ENCODE data around the gene DNAI4. TPM values are rescaled to one million over a fixed set of nuclear protein-coding genes. Genes with fewer than 3 reads are reported as not detected.

Gene DNAI4
- total RNA-seq, 1 experiment from 2014 or later: 3.9 TPM

- CTCF ChIA-PET: no interaction called here
Measured at GRCh38 chr1:66848193-66848592, 76.5 kb downstream of the DNAI4 start.

More at GRCh38 chr1:66848193-66848592, 76.5 kb downstream of the DNAI4 start:
- no peaks in the 10 kb centered on the region for H3K36me3 ChIP-seq (ENCODE audit: control insufficient read depth in 1 of 2, insufficient read depth in 2 of 2, low read length in 2 of 2)
- H3K9me2 ChIP-seq (ENCODE audit: insufficient read depth): no peaks in the 10 kb centered on the region
- TF ChIP-seq MAX (IDR thresholded peaks at IDR 0.05) (no peak), JUND (IDR thresholded peaks at IDR 0.05) (no peak), ZBTB33 (IDR thresholded peaks at IDR 0.05; ENCODE audit: extremely low read depth, insufficient replicate concordance, low read length) (no peak), POLR2A (IDR thresholded peaks at IDR 0.05; ENCODE audit: borderline replicate concordance, extremely low read depth, insufficient read depth, insufficient read length) (no peak), YY1 (IDR thresholded peaks at IDR 0.05; ENCODE audit: extremely low read depth, insufficient replicate concordance, low read depth, low read length) (no peak), EGR1 (IDR thresholded peaks at IDR 0.05; ENCODE audit: low read depth) (no peak), SP1 (IDR thresholded peaks at IDR 0.05; ENCODE audit: low read depth) (no peak), ZFX (IDR thresholded peaks at IDR 0.05) (no peak), TCF7L2 (IDR thresholded peaks at IDR 0.05; ENCODE audit: borderline replicate concordance, extremely low read depth, insufficient read depth, insufficient read length) (no peak), SRF (IDR thresholded peaks at IDR 0.05; ENCODE audit: low read depth) (no peak), EZH2phosphoT487 (IDR thresholded peaks at IDR 0.05; ENCODE audit: borderline replicate concordance) (no peak), CBX3 (IDR thresholded peaks at IDR 0.05; ENCODE audit: low read depth) (no peak), RAD21 (IDR thresholded peaks at IDR 0.05; ENCODE audit: low read depth) (no peak), POLR2AphosphoS5 (IDR thresholded peaks at IDR 0.05; ENCODE audit: low read depth, low read length) (no peak), SIN3A (IDR thresholded peaks at IDR 0.05; ENCODE audit: low read depth) (no peak), ELF1 (IDR thresholded peaks at IDR 0.05; ENCODE audit: borderline replicate concordance, low read depth) (no peak)
- TF ChIP-seq, protein P1, sequence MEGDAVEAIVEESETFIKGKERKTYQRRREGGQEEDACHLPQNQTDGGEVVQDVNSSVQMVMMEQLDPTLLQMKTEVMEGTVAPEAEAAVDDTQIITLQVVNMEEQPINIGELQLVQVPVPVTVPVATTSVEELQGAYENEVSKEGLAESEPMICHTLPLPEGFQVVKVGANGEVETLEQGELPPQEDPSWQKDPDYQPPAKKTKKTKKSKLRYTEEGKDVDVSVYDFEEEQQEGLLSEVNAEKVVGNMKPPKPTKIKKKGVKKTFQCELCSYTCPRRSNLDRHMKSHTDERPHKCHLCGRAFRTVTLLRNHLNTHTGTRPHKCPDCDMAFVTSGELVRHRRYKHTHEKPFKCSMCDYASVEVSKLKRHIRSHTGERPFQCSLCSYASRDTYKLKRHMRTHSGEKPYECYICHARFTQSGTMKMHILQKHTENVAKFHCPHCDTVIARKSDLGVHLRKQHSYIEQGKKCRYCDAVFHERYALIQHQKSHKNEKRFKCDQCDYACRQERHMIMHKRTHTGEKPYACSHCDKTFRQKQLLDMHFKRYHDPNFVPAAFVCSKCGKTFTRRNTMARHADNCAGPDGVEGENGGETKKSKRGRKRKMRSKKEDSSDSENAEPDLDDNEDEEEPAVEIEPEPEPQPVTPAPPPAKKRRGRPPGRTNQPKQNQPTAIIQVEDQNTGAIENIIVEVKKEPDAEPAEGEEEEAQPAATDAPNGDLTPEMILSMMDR (IDR thresholded peaks at IDR 0.05 in 2 of 3, conservative IDR thresholded peaks at IDR 0.05 in 1 of 3; ENCODE audit: borderline replicate concordance in 1 of 3, insufficient read depth in 1 of 3, low read depth in 2 of 3, low read length in 2 of 3): no peak
- TF ChIP-seq, protein P2, sequence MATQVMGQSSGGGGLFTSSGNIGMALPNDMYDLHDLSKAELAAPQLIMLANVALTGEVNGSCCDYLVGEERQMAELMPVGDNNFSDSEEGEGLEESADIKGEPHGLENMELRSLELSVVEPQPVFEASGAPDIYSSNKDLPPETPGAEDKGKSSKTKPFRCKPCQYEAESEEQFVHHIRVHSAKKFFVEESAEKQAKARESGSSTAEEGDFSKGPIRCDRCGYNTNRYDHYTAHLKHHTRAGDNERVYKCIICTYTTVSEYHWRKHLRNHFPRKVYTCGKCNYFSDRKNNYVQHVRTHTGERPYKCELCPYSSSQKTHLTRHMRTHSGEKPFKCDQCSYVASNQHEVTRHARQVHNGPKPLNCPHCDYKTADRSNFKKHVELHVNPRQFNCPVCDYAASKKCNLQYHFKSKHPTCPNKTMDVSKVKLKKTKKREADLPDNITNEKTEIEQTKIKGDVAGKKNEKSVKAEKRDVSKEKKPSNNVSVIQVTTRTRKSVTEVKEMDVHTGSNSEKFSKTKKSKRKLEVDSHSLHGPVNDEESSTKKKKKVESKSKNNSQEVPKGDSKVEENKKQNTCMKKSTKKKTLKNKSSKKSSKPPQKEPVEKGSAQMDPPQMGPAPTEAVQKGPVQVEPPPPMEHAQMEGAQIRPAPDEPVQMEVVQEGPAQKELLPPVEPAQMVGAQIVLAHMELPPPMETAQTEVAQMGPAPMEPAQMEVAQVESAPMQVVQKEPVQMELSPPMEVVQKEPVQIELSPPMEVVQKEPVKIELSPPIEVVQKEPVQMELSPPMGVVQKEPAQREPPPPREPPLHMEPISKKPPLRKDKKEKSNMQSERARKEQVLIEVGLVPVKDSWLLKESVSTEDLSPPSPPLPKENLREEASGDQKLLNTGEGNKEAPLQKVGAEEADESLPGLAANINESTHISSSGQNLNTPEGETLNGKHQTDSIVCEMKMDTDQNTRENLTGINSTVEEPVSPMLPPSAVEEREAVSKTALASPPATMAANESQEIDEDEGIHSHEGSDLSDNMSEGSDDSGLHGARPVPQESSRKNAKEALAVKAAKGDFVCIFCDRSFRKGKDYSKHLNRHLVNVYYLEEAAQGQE (IDR thresholded peaks at IDR 0.05; ENCODE audit: low read depth): no peak
- TF ChIP-seq, protein P3, sequence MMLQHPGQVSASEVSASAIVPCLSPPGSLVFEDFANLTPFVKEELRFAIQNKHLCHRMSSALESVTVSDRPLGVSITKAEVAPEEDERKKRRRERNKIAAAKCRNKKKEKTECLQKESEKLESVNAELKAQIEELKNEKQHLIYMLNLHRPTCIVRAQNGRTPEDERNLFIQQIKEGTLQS (IDR thresholded peaks at IDR 0.05): no peak
- RAD21 ChIA-PET (ENCODE audit: low non-redundant PET in 1 of 2, low total read pairs in 2 of 2, uncharacterized antibody in 2 of 2, unreplicated experiment in 2 of 2): no interaction called here
- H3K27me3 ChIP-seq (ENCODE audit: insufficient read depth, low read length): no peaks in the 10 kb centered on the region
- intact Hi-C loops (cut with micrococcal nuclease): no loop called here
- H3K4me1 ChIP-seq (ENCODE audit: control insufficient read depth in 1 of 2, insufficient read depth in 2 of 2, low read length in 2 of 2): no peaks in the 10 kb centered on the region
- H3K4me3 ChIP-seq (replicated peaks in 1 of 2; ENCODE audit: low read depth in 1 of 2, low read length in 2 of 2): no peak overlapping the region
- no peaks in the 10 kb centered on the region for H3K79me2 ChIP-seq (ENCODE audit: insufficient read depth, low read length)
- H3K4me2 ChIP-seq (ENCODE audit: low read length): no peak overlapping the region
- BruUV-seq (replicated peaks): no TSS peak
- no peak overlapping the region for H3K9ac ChIP-seq (ENCODE audit: low read length)
- no peak overlapping the region for H2AFZ ChIP-seq (ENCODE audit: low read depth, low read length, poor library complexity, severe bottlenecking)
- ATAC-seq: no peak
- DNase-seq (ENCODE audit: low read depth, low spot score): no peak
- POLR2A ChIA-PET: no interaction called here
- no peaks in the 10 kb centered on the region for H3K9me3 ChIP-seq (ENCODE audit: control insufficient read depth in 1 of 2, insufficient read depth in 1 of 2, low read depth in 1 of 2, low read length in 2 of 2)
- H3K27ac ChIP-seq (ENCODE audit: low read depth, low read length): no peak overlapping the region
- no peaks in the 10 kb centered on the region for H4K20me1 ChIP-seq (ENCODE audit: insufficient read depth)
